Measurements from ENCODE around the gene SEC24B.

The SEC24B gene

DNA sequence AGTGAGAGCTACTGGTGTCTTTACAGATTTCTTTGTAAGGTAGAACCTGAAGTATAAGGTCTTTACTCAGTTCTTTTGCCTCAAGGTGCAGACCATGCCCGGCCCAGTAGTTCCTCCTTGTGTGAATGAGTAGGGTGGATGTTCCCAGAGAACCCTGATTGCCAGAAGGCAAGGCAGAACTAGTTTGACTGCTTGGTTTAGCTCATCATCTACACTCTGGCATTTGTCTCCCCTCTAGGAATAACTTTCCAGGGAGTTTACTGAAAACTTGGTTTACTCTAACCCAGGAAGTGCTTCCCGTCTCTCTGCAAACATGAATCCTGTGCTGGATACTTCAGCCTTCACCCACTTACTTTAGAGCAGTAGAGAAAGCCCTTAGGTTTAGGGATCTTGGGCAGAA lies 155.5 kb downstream of the SEC24B start:
- Histone ChIP-seq H3K36me3 (replicated peaks) (no peaks in the 10 kb centered on the region), H3K4me3 (no peak overlapping the region), H3K9me3 (no peaks in the 10 kb centered on the region), H3K4me1 (no peaks in the 10 kb centered on the region), H3K27me3 (ENCODE audit: low read depth) (no peaks in the 10 kb centered on the region)
- in situ Hi-C loops (cut with MboI; ENCODE audit: low sequenced_read_pairs): no loop called here
- no peak for DNase-seq (ENCODE audit: low spot score in 2 of 2)

DNA sequence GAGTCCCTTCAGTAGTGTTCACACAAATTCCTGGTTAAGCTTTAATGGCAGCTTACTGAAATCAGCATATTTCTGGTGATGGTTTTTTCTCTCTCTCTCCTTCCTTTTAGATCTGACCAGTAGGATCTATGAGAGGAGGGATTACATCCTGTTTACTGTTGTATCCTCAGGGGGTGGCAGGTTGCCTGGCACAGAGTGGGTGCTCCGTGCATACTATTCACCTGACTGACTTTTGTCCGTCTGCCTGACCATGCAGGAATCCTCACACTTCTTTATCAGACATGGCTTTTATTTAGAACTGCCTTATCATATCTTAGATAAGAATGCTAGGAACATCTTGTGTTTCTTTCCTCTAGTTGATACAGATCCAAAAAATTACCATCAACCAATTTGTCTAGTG lies 156.0 kb downstream of the SEC24B start:
- no peak for DNase-seq (ENCODE audit: low spot score in 2 of 2)
- Histone ChIP-seq H3K4me1 (no peaks in the 10 kb centered on the region), H3K9me3 (no peaks in the 10 kb centered on the region), H3K36me3 (replicated peaks) (no peaks in the 10 kb centered on the region), H3K27me3 (ENCODE audit: low read depth) (no peaks in the 10 kb centered on the region), H3K4me3 (no peak overlapping the region)
- in situ Hi-C loops (cut with MboI; ENCODE audit: low sequenced_read_pairs): no loop called here

Measured in HAP-1 (cell line).